Liver (tissue), 9 donors: ENCODE results near the gene LY6G5B. TPM values are rescaled to one million over a fixed set of nuclear protein-coding genes. Genes with fewer than 3 reads are reported as not detected.

Experiments used
- DNase-seq: peaks from one replicate; pipeline ENCODE4 v3.0.0-alpha.2; 2017; ENCODE audit warnings: low spot score
- H3K27ac ChIP-seq, 2 donors: one replicate each; pipeline ENCODE4 v1.7.0; 2013; ENCODE audit warnings: inconsistent platforms in 2 of 2, low read length in 2 of 2, control low read depth in 1 of 2, low read depth in 1 of 2, mild to moderate bottlenecking in 1 of 2
- H3K27me3 ChIP-seq, 4 donors: one replicate each; pipeline versions ENCODE4 v1.6.1 to v1.7.0; 2013; ENCODE audit warnings: low read length in 3 of 4, inconsistent platforms in 1 of 4, mild to moderate bottlenecking in 1 of 4, moderate library complexity in 1 of 4; ENCODE audit not compliant: control insufficient read depth in 4 of 4, insufficient read depth in 4 of 4
- H3K36me3 ChIP-seq, 4 donors: one replicate each; pipeline versions ENCODE4 v1.6.1 to v1.7.0; 2013; ENCODE audit warnings: low read length in 3 of 4, mild to moderate bottlenecking in 3 of 4, low read depth in 1 of 4, moderate library complexity in 1 of 4; ENCODE audit not compliant: control insufficient read depth in 4 of 4, insufficient read depth in 3 of 4
- H3K4me1 ChIP-seq, 4 donors: one replicate each; pipeline versions ENCODE4 v1.6.1 to v1.7.0; 2013; ENCODE audit warnings: low read length in 3 of 4, mild to moderate bottlenecking in 3 of 4, moderate library complexity in 1 of 4; ENCODE audit not compliant: control insufficient read depth in 4 of 4, insufficient read depth in 4 of 4
- H3K4me3 ChIP-seq, 3 donors: one replicate each; pipeline versions ENCODE4 v1.6.1 to v1.7.0; 2013; ENCODE audit warnings: low read length in 3 of 3, control low read depth in 1 of 3, low read depth in 1 of 3, mild to moderate bottlenecking in 1 of 3
- H3K9ac ChIP-seq, 2 donors: one replicate each; pipeline ENCODE4 v1.7.0; 2013; ENCODE audit warnings: low read length in 2 of 2, mild to moderate bottlenecking in 2 of 2, moderate library complexity in 2 of 2, control low read depth in 1 of 2, low read depth in 1 of 2
- H3K9me3 ChIP-seq, 4 donors: one replicate each; pipeline versions ENCODE4 v1.6.1 to v1.7.0; 2013; ENCODE audit warnings: low read length in 3 of 4; ENCODE audit not compliant: control insufficient read depth in 4 of 4
- ATF3 ChIP-seq: IDR thresholded peaks from 2 replicates; pipeline ENCODE4 v1.6.1; 2016; ENCODE audit warnings: antibody characterized with exemption
- EGR1 ChIP-seq, 2 donors: IDR thresholded peaks; 2 replicates each; pipeline ENCODE4 v1.6.1; 2016 to 2018; ENCODE audit warnings: antibody characterized with exemption in 2 of 2, low read depth in 2 of 2
- FOXA1 ChIP-seq: IDR thresholded peaks from 2 replicates; pipeline ENCODE4 v1.6.1; 2016; ENCODE audit warnings: antibody characterized with exemption
- FOXA2 ChIP-seq: IDR thresholded peaks from 2 replicates; pipeline ENCODE4 v1.6.1; 2016; ENCODE audit warnings: antibody characterized with exemption
- HNF4A ChIP-seq, 2 donors: conservative IDR thresholded peaks; 2 replicates each; pipeline ENCODE4 v1.6.1; 2016; ENCODE audit warnings: antibody characterized with exemption in 2 of 2, mild to moderate bottlenecking in 2 of 2
- HNF4G ChIP-seq: IDR thresholded peaks from 2 replicates; pipeline ENCODE4 v1.6.1; 2016; ENCODE audit warnings: antibody characterized with exemption
- JUND ChIP-seq, 2 donors: IDR thresholded peaks; 2 replicates each; pipeline ENCODE4 v1.6.1; 2016; ENCODE audit warnings: antibody characterized with exemption in 2 of 2
- NR2F2 ChIP-seq: IDR thresholded peaks from 2 replicates; pipeline ENCODE4 v1.6.1; 2016; ENCODE audit warnings: antibody characterized with exemption
- RAD21 ChIP-seq, 2 donors: IDR thresholded peaks; 2 replicates each; pipeline ENCODE4 v1.6.1; 2016; ENCODE audit warnings: antibody characterized with exemption in 2 of 2, mild to moderate bottlenecking in 2 of 2
- RXRA ChIP-seq, 2 donors: IDR thresholded peaks; 2 replicates each; pipeline ENCODE4 v1.6.1; 2017 to 2018; ENCODE audit warnings: antibody characterized with exemption in 2 of 2, mild to moderate bottlenecking in 1 of 2
- TAF1 ChIP-seq: conservative IDR thresholded peaks from 2 replicates; pipeline ENCODE4 v1.6.1; 2016; ENCODE audit warnings: antibody characterized with exemption, mild to moderate bottlenecking
- YY1 ChIP-seq: IDR thresholded peaks from 2 replicates; pipeline ENCODE4 v1.6.1; 2016; ENCODE audit warnings: antibody characterized with exemption, mild to moderate bottlenecking
- WGBS: extraction: QIAGEN DNeasy Blood & Tissue Kit; methylation state at CpG from one replicate; pipeline ENCODE4 v1.1.7; 2013; 5-methylcytosine and 5-hydroxymethylcytosine counted together
- polyA plus RNA-seq, 2 donors: library from polyadenylated mRNA; stranded (reverse) in 1 of 2; unstranded in 1 of 2; fragments of 200-250 nt in 1 of 2; fragments of >200 nt in 1 of 2; fragmentation: Nextera tagmentation in 1 of 2; extraction: Ambion mirVana in 1 of 2; gene quantifications; one replicate each; pipeline versions ENCODE4 v1.2.1 to v1.2.3, GENCODE V29; 2013 to 2015
- total RNA-seq, 2 donors: library from RNA; depleted of rRNA; stranded (reverse); fragments of >200 nt; gene quantifications; one replicate each; pipeline ENCODE4 v1.2.3, GENCODE V29; 2014
- TF ChIP-seq, protein P1 (sequence below): IDR thresholded peaks from 2 replicates; pipeline ENCODE4 v1.6.1; 2016; ENCODE audit warnings: antibody characterized with exemption
- TF ChIP-seq, protein P2 (sequence below): IDR thresholded peaks from 2 replicates; pipeline ENCODE4 v1.6.1; 2016; ENCODE audit warnings: antibody characterized with exemption, mild to moderate bottlenecking
- donor health status: healthy.
- donor health status: healthy.
- donor health status: healthy.
- donor health status: healthy.
- donor health status: healthy.

Gene LY6G5B
- total and polyA plus RNA-seq, 4 donors: 1.2 to 5.9 (median 2.1) TPM

DNA sequence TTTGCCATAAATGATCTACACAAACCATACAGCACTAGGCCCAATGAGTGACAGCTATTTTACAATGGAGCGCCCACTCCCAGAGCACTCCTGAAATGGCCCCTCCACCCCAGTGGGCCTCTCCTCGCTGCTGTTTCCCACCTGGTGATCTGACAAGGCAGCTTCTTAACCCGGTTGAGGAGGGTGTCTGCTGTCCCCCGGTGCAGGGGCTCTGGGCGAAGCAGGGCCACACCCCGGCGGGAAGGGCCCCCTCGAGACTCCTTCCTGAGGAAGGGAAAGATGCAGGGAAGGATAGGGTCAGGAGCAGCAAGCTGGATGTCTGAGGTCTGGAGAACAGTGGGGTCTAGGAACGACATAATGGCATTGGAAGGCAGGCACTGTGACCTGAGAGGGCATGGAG lies 23.1 kb downstream of the LY6G5B start:
- WGBS: 93% methylated on average over 9 of the region's 9 CpGs

DNA sequence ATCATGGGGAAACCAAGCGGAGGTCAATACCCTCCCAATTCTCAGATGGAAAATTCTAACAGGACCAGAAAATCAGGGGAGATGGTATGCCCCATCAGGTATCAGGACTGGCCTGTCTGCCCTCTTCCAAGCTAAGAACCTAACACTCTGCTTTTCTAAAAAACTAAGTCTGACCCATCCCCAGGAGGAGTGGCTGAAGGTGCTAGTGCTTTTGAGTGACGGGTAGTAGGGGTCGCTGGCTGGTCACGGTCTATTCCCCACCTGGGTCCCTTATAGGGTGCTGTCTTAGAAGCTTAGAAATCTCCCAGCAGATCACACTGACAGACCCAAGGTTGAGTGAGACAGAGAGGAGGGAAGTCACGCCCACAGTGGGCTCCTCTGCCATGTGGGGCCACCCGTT lies 23.8 kb downstream of the LY6G5B start:
- TF ChIP-seq FOXA2 (no peak), FOXA1 (no peak), RAD21 (IDR thresholded peaks at IDR 0.05) (no peak), TAF1 (no peak), NR2F2 (no peak), HNF4A (conservative IDR thresholded peaks at IDR 0.05) (no peak), JUND (IDR thresholded peaks at IDR 0.05) (no peak), YY1 (no peak), HNF4G (no peak)
- TF ChIP-seq, protein P1, sequence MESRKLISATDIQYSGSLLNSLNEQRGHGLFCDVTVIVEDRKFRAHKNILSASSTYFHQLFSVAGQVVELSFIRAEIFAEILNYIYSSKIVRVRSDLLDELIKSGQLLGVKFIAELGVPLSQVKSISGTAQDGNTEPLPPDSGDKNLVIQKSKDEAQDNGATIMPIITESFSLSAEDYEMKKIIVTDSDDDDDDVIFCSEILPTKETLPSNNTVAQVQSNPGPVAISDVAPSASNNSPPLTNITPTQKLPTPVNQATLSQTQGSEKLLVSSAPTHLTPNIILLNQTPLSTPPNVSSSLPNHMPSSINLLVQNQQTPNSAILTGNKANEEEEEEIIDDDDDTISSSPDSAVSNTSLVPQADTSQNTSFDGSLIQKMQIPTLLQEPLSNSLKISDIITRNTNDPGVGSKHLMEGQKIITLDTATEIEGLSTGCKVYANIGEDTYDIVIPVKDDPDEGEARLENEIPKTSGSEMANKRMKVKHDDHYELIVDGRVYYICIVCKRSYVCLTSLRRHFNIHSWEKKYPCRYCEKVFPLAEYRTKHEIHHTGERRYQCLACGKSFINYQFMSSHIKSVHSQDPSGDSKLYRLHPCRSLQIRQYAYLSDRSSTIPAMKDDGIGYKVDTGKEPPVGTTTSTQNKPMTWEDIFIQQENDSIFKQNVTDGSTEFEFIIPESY: no peak
- TF ChIP-seq, protein P2, sequence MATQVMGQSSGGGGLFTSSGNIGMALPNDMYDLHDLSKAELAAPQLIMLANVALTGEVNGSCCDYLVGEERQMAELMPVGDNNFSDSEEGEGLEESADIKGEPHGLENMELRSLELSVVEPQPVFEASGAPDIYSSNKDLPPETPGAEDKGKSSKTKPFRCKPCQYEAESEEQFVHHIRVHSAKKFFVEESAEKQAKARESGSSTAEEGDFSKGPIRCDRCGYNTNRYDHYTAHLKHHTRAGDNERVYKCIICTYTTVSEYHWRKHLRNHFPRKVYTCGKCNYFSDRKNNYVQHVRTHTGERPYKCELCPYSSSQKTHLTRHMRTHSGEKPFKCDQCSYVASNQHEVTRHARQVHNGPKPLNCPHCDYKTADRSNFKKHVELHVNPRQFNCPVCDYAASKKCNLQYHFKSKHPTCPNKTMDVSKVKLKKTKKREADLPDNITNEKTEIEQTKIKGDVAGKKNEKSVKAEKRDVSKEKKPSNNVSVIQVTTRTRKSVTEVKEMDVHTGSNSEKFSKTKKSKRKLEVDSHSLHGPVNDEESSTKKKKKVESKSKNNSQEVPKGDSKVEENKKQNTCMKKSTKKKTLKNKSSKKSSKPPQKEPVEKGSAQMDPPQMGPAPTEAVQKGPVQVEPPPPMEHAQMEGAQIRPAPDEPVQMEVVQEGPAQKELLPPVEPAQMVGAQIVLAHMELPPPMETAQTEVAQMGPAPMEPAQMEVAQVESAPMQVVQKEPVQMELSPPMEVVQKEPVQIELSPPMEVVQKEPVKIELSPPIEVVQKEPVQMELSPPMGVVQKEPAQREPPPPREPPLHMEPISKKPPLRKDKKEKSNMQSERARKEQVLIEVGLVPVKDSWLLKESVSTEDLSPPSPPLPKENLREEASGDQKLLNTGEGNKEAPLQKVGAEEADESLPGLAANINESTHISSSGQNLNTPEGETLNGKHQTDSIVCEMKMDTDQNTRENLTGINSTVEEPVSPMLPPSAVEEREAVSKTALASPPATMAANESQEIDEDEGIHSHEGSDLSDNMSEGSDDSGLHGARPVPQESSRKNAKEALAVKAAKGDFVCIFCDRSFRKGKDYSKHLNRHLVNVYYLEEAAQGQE: no peak
- Histone ChIP-seq H3K9ac (no peak overlapping the region), H3K27me3 (no peaks in the 10 kb centered on the region), H3K4me3 (no peak overlapping the region), H3K4me1 (no peaks in the 10 kb centered on the region), H3K36me3 (peaks cover 8 to 68% (median 51%) of the 10 kb centered on the region in 4 donors), H3K27ac (no peak overlapping the region), H3K9me3 (no peaks in the 10 kb centered on the region)
- DNase-seq: no peak
- WGBS: 94% methylated on average over 6 of the region's 6 CpGs

More for the DNA sequence above, 23.1 kb downstream of the LY6G5B start:
- Histone ChIP-seq H3K36me3 (peaks cover 8 to 74% (median 56%) of the 10 kb centered on the region in 4 donors), H3K9ac (no peak overlapping the region), H3K27ac (no peak overlapping the region), H3K4me3 (no peak overlapping the region), H3K9me3 (no peaks in the 10 kb centered on the region), H3K27me3 (no peaks in the 10 kb centered on the region), H3K4me1 (no peaks in the 10 kb centered on the region)
- no peak for DNase-seq
- TF ChIP-seq TAF1 (no peak), HNF4A (conservative IDR thresholded peaks at IDR 0.05) (no peak), RAD21 (IDR thresholded peaks at IDR 0.05) (no peak), RXRA (IDR thresholded peaks at IDR 0.05) (no peak), EGR1 (IDR thresholded peaks at IDR 0.05; ENCODE audit: low read depth in 2 of 2) (no peak), ATF3 (no peak), JUND (IDR thresholded peaks at IDR 0.05) (no peak), HNF4G (no peak), FOXA1 (no peak)
- TF ChIP-seq, protein P2: no peak
